ENCODE measurements around the gene FAM53A. TPM values are rescaled to one million over a fixed set of nuclear protein-coding genes. Genes with fewer than 3 reads are reported as not detected.
"Not testable (repeated sequence)": the region's sequence is repeated elsewhere in the genome, so short reads cannot be mapped to it uniquely, and the experiment has no call there.

FAM53A gene
- polyA plus RNA-seq, 1 donor, result 1.4 TPM

- DNase-seq, result not testable (repeated sequence)
These were observed 76.5 kb downstream of the FAM53A start for GRCh38 chr4:1607436-1608195.

DNA sequence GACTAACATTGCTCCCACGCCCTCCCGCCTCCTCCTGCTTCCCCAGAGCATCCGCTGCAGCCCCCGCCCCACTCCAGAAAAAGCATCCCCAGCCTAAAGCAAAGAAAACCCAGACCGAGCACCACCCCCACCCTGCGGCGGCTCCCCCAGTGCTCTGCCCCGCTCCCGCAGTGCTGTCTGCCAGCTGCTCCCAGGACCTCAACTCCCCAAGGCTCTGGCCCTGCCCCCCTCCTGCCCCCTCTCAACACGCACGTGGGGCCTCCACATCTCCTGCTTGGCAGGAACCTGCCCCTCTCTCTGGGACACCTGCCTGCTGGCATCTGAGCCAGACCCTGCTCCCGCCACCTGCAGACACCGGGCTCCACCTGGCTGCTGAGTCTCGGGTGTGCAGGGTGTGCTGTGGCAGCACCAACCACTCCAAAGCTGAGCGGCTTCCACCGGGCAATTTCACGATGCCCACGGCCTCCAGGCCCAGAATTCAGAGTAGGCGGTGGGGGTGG is 79.4 kb downstream of the FAM53A start:
- no peak for DNase-seq

- DNase-seq, result no peak
These were observed 79.9 kb downstream of the FAM53A start for GRCh38 chr4:1604181-1604705.

DNA sequence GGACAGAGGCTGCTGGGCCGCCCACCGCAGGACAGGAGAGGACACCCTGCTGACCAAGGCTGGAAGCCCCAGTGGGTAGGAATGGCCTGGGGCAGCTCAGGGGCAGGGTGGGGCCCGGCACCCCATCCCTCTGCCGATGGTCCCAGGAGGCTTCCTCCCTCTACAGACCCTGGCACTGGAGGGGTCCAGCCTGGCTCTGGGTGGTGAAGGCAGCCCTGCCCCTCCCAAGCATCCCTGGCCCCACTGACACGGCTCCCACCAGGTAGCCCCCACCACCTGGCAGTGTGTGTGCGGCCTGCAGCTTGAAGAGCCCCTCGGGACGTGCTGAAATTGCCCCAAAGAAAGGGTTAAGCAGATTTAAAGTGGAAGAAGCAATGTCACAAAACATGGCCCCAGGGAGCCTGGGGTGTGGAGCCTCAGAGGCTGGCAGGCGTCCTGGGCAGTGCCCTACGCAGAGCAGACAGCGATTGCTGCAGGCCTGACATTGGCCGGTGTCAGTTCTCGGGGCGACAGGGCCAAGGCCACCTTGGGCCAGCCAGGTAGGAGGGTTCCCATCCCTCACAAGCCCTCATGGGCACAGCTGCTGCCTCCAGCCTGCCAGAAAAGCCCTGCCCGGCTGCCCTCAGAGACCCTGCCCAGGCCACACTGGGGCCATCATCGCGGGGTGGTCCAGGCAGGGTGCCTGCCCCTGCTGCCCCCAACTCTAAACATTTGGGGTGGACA is 80.5 kb downstream of the FAM53A start:
- DNase-seq, result no peak

GRCh38 chr4:1602655-1603412 is 81.3 kb downstream of the FAM53A start:
- no peak for DNase-seq

DNA sequence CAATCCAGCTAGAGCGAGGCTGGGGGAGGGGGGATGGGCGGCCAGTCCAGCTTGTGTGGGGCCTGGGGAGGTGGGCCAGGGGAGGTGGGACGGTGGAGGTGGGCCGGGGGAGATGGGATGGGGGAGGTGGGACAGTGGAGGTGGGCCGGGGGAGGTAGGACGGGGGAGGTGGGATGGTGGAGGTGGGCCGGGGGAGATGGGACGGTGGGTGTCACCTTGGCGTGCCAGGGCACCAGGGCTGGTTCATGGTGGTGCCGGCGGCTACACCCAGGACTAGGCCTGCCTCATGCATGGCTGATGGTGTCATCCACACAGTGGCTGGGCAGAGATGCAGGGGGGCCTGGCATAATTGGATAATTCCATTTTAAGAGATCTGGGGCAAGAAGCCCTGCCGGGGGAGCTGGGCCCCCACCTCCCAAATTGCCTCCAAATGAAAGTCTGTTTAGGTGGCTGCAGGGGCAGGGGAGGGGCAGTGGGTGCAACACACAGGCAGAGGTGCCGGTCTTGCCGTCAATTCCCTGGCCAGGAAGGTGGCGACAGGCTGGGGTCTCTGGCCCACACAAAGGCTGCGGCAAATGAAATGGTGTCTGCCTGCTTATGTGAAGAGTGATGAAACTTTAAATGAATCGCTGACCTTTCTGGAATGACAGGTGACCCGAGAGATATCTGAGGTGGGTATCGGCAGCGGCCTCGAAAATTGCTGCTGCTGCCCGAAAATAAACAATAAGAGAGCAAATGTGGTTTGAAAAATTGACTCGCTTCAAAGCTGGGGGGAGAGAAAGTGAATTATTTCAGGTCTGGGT is 82.1 kb downstream of the FAM53A start:
- DNase-seq, result no peak

DNA sequence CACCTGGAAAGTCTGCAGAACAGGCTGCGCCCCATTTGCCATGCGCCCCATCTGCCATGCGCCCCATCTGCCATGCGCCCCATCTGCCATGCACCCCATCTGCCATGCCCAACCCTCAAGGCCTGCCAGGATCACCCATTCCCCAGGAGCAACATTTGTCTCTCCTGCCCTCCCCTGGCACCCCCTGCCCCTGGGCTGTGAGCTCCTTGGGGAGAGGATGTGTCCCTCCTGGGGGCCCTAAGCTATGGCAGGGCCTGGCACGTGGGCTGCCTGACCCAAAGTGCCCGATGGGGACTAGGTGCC is 82.6 kb downstream of the FAM53A start:
- DNase-seq, result no peak

DNA sequence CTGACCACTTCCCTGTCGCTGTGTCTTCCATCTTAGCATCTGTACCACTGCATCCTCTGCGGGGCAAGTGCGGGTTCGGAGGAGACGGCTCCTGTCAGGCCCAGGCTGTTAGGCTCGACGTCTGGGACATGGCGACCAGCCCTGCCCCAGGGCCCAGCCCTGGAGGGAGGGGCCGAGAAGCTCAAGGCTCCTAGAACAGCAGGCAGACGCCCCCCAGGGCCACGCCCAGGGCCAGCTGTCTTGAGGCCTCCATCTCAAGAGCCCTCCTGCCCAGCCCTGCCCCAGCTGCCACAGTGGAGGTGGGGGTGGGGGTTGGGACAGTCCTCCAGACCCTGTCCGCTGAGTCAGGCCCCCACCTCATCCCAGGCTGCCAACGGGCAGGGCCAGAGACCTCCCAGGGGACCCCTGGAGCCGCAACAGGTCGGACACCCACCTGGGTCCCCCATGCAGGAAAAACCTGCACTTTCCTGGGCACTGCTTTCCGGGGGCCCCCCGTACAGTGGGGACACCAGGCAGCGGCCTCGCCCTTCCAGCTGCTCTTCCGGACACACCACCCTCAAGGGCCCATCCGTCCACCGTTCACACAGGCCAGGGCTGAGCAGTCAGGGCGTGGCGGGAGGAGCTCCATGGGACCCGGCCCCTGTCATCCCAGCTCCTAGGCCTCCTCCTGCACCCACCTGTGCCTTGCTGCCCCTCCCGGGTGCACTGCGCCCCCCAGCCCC is 83.1 kb downstream of the FAM53A start:
- no peak for DNase-seq

DNA sequence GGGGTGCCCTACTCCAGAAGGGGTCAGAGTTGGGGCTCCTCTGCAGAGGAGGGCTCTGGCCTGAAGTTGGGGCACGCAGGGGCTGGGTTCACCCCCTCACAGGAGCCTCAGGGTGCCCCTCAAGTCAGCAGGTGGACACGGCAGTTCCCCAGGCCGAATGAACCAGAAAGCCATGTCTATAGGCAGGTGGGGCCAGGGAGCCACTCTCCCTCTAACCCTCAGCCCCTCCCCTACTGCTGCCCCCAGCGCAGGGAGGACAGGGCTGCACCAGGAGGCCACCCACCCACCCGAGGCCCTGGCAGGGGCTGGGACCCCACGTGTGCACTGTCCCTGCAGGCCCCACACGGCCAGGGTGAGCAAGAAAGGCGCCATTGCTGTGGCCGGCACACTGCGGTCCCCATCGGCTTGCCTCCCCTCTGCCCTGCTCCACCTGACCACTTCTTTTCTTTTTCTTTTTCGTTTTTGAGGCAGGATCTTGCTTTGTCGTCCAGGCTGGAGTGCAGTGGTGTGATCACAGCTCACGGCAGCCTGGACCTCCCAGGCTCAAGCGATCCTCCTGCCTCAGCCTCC is 83.8 kb downstream of the FAM53A start:
- DNase-seq, result no peak

GRCh38 chr4:1599491-1600210 is 84.5 kb downstream of the FAM53A start:
- DNase-seq, result no peak

- DNase-seq, result no peak
These were observed 85.1 kb downstream of the FAM53A start for GRCh38 chr4:1599026-1599481.

GRCh38 chr4:1598206-1599025 is 85.7 kb downstream of the FAM53A start:
- no peak for DNase-seq

GRCh38 chr4:1597021-1597931 is 86.8 kb downstream of the FAM53A start:
- DNase-seq, result no peak

DNA sequence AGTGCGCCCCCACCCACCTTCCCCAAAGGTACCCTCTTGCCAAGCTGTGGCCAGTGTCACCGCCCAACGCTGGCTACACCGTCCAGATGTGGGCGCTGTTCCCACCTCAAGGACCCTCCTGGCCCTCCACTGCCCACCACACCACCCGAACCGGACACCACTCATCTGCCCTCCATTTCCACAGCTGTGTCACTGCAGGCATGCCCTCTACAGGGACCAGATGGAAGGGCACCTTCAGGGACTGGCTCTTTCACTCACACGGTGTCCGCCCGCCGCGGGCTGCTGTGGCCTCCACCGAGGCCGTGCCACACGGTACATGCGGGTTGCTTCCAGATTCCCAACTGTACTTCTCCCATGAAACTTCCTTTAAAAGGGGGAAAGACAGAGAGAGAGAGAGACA is 87.7 kb downstream of the FAM53A start:
- DNase-seq, result no peak

GRCh38 chr4:1595789-1596325 is 88.3 kb downstream of the FAM53A start:
- DNase-seq, result no peak

- DNase-seq, result no peak
These were observed 89.0 kb downstream of the FAM53A start for GRCh38 chr4:1594871-1595788.
